ENCODE results near the gene ASB13.
"Not testable (repeated sequence)": the region's sequence is repeated elsewhere in the genome, so short reads cannot be mapped to it uniquely, and the experiment has no call there.

ASB13 gene

GRCh38 chr10:5604236-5604925 lies 62.0 kb downstream of the ASB13 start:
- no peak for DNase-seq

- no peak for DNase-seq
These were observed 62.6 kb downstream of the ASB13 start for GRCh38 chr10:5603848-5604170.

GRCh38 chr10:5603091-5603847 lies 63.1 kb downstream of the ASB13 start:
- no peak for DNase-seq

GRCh38 chr10:5601826-5602495 lies 64.4 kb downstream of the ASB13 start:
- no peak for DNase-seq

- DNase-seq = no peak
These were observed 65.5 kb downstream of the ASB13 start for GRCh38 chr10:5600908-5601307.

GRCh38 chr10:5599613-5600520 lies 66.5 kb downstream of the ASB13 start:
- DNase-seq = no peak

GRCh38 chr10:5598085-5598690 lies 68.2 kb downstream of the ASB13 start:
- DNase-seq = no peak

GRCh38 chr10:5596611-5597341 lies 69.6 kb downstream of the ASB13 start:
- DNase-seq = no peak

- DNase-seq = no peak
These were observed 70.4 kb downstream of the ASB13 start for GRCh38 chr10:5595994-5596471.

GRCh38 chr10:5595591-5595990 lies 70.8 kb downstream of the ASB13 start:
- DNase-seq = no peak

- DNase-seq = no peak
These were observed 71.3 kb downstream of the ASB13 start for GRCh38 chr10:5595095-5595494.

- no peak for DNase-seq
These were observed 71.9 kb downstream of the ASB13 start for GRCh38 chr10:5594271-5595049.

- DNase-seq = not testable (repeated sequence)
These were observed 73.0 kb downstream of the ASB13 start for GRCh38 chr10:5593347-5593746.

- DNase-seq = no peak
These were observed 74.3 kb downstream of the ASB13 start for GRCh38 chr10:5592070-5592469.

GRCh38 chr10:5591336-5591824 lies 75.0 kb downstream of the ASB13 start:
- DNase-seq = no peak

GRCh38 chr10:5590816-5591215 lies 75.6 kb downstream of the ASB13 start:
- DNase-seq = no peak

- DNase-seq = no peak
These were observed 76.5 kb downstream of the ASB13 start for GRCh38 chr10:5589661-5590511.

- DNase-seq = no peak
These were observed 77.3 kb downstream of the ASB13 start for GRCh38 chr10:5589011-5589660.

All from suppressor macrophage (primary cell).